WTC11 (cell line): ENCODE data around the gene KRTAP21-2. TPM values are rescaled to one million over a fixed set of nuclear protein-coding genes. Genes with fewer than 3 reads are reported as not detected.

Experiments used
- ATAC-seq: fragments of 200-7000 bp; cut with Tn5 transposase; 2 replicates; pipeline ENCODE4 v1.10.0; 2021; ENCODE audit warnings: mild to moderate bottlenecking, moderate library complexity
- CTCF ChIA-PET: fragments of 300-600 bp; sonication (Branson Sonifier 250); formaldehyde crosslinking; loops from one replicate; lab custom pipeline; 2021; ENCODE audit warnings: antibody characterized with exemption; lab: Charles Lee
- POLR2A ChIA-PET: fragments of 350-600 bp; sonication (Branson Sonifier 250); formaldehyde crosslinking; loops from one replicate; lab custom pipeline; 2021; ENCODE audit warnings: antibody characterized with exemption; lab: Charles Lee
- DNase-seq: peaks from one replicate; pipeline ENCODE4 v3.0.0; 2021; ENCODE audit warnings: low spot score
- H3K27ac Mint-ChIP-seq: 2 replicates; pipeline ENCODE4 v1.8.0; 2021; ENCODE audit warnings: mixed read lengths
- H3K27me3 Mint-ChIP-seq: 2 replicates; pipeline ENCODE4 v1.8.0; 2021; ENCODE audit warnings: low read depth, mild to moderate bottlenecking, moderate library complexity, mixed read lengths
- H3K36me3 Mint-ChIP-seq: 2 replicates; pipeline ENCODE4 v1.8.0; 2021; ENCODE audit warnings: mixed read lengths
- H3K4me1 Mint-ChIP-seq: 2 replicates; pipeline ENCODE4 v1.8.0; 2022; ENCODE audit warnings: mixed read lengths
- H3K4me3 Mint-ChIP-seq: 2 replicates; pipeline ENCODE4 v1.8.0; 2021; ENCODE audit warnings: mild to moderate bottlenecking, moderate library complexity, mixed read lengths
- H3K9me3 Mint-ChIP-seq: 2 replicates; pipeline ENCODE4 v1.8.0; 2021; ENCODE audit warnings: mixed read lengths
- ESRRA ChIP-seq: sonication (generic); formaldehyde crosslinking; IDR thresholded peaks from 2 replicates; pipeline ENCODE4 v1.8.1; 2022; ENCODE audit warnings: mild to moderate bottlenecking, missing genetic modification reagents, borderline replicate concordance
- GRHL2 ChIP-seq: fragments of 250-450 bp; sonication (Bioruptor Pico); IDR thresholded peaks from 2 replicates; pipeline ENCODE4 v1.8.0; 2022; ENCODE audit warnings: mild to moderate bottlenecking, moderate library complexity; ENCODE audit not compliant: insufficient replicate concordance, severe bottlenecking
- HMGA2 ChIP-seq: fragments of 250-450 bp; sonication (Bioruptor Pico); IDR thresholded peaks from 2 replicates; pipeline ENCODE4 v1.4.0; 2021; ENCODE audit warnings: mild to moderate bottlenecking, moderate library complexity
- MAX ChIP-seq: sonication (generic); formaldehyde crosslinking; IDR thresholded peaks from 2 replicates; pipeline ENCODE4 v1.8.0; 2022; ENCODE audit warnings: mild to moderate bottlenecking, missing genetic modification reagents
- MXD4 ChIP-seq: fragments of 250-450 bp; sonication (Bioruptor Pico); IDR thresholded peaks from 2 replicates; pipeline ENCODE4 v1.8.0; 2021; ENCODE audit warnings: mild to moderate bottlenecking, moderate library complexity, borderline replicate concordance
- NFATC4 ChIP-seq: fragments of 250-450 bp; sonication (Bioruptor Pico); IDR thresholded peaks from 2 replicates; pipeline ENCODE4 v1.9.0; 2021; ENCODE audit warnings: mild to moderate bottlenecking
- NR3C1 ChIP-seq: sonication (generic); formaldehyde crosslinking; conservative IDR thresholded peaks from 2 replicates; pipeline ENCODE4 v1.8.1; 2023; ENCODE audit warnings: low read depth, mild to moderate bottlenecking, missing genetic modification reagents
- PRDM15 ChIP-seq: sonication (generic); formaldehyde crosslinking; IDR thresholded peaks from 2 replicates; pipeline ENCODE4 v1.8.0; 2022; ENCODE audit warnings: missing genetic modification reagents
- SOX15 ChIP-seq: fragments of 250-450 bp; sonication (Bioruptor Pico); IDR thresholded peaks from 2 replicates; pipeline ENCODE4 v1.9.0; 2021; ENCODE audit warnings: mild to moderate bottlenecking
- ZNF317 ChIP-seq: sonication (generic); formaldehyde crosslinking; IDR thresholded peaks from 2 replicates; pipeline ENCODE4 v1.8.1; 2023; ENCODE audit warnings: low read depth, mild to moderate bottlenecking, moderate library complexity, missing genetic modification reagents, borderline replicate concordance
- total RNA-seq: library from RNA; stranded (reverse); gene quantifications from 3 replicates; pipeline ENCODE4 v1.2.3, GENCODE V29; 2021
- TF ChIP-seq, protein P1 (sequence below): sonication (generic); formaldehyde crosslinking; conservative IDR thresholded peaks from 2 replicates; pipeline ENCODE4 v1.8.1; 2023; ENCODE audit warnings: mild to moderate bottlenecking, low read depth, missing genetic modification reagents, moderate library complexity
- TF ChIP-seq, protein P2 (sequence below): sonication (generic); formaldehyde crosslinking; IDR thresholded peaks from 2 replicates; pipeline ENCODE4 v1.8.1; 2022; ENCODE audit warnings: low read depth, missing genetic modification reagents, borderline replicate concordance

Gene KRTAP21-2
- total RNA-seq, 1 experiment from 2014 or later, result not detected

GRCh38 chr21:30779249-30779648 is 32.2 kb upstream of the KRTAP21-2 start (continued):
- TF ChIP-seq, protein P1, sequence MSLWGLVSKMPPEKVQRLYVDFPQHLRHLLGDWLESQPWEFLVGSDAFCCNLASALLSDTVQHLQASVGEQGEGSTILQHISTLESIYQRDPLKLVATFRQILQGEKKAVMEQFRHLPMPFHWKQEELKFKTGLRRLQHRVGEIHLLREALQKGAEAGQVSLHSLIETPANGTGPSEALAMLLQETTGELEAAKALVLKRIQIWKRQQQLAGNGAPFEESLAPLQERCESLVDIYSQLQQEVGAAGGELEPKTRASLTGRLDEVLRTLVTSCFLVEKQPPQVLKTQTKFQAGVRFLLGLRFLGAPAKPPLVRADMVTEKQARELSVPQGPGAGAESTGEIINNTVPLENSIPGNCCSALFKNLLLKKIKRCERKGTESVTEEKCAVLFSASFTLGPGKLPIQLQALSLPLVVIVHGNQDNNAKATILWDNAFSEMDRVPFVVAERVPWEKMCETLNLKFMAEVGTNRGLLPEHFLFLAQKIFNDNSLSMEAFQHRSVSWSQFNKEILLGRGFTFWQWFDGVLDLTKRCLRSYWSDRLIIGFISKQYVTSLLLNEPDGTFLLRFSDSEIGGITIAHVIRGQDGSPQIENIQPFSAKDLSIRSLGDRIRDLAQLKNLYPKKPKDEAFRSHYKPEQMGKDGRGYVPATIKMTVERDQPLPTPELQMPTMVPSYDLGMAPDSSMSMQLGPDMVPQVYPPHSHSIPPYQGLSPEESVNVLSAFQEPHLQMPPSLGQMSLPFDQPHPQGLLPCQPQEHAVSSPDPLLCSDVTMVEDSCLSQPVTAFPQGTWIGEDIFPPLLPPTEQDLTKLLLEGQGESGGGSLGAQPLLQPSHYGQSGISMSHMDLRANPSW (CRISPR knock-in tag), result no peak
- TF ChIP-seq ESRRA, result no peak

DNA sequence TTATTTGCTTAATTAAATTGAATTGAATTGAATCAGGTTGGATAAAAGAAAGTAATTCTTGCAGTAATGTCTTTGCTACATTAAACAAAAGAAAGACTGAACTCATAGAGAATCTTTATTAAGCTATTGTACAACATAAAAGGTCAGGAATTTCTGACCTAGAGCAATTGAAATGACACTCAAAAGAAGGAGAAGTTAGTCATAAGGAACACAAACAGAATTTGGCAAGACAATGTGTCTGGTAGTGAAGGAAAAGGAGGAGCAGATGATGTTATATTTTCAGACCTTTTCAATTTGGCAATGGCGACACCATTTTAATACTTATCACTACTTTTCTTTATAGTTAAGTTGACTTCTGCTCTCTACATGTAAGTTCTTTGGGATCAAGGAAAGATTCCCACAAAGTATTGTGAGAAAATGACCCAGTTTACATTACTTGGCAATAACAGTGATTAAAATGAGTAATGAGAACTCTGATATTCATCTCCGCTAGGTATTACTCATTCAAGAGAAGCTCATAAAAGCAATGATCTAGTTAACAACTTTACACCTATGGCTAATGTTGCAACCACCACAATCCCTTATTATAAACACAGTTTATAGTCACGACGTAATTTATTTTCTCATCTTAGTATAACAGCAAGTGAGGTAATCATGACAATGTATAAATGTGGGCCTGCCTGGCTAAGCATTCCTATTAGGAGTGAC is 22.8 kb upstream of the KRTAP21-2 start:
- Mint-ChIP-seq H3K9me3 (peaks cover 6% of the 10 kb centered on the region), H3K36me3 (no peaks in the 10 kb centered on the region), H3K4me1 (no peaks in the 10 kb centered on the region), H3K27me3 (no peaks in the 10 kb centered on the region), H3K4me3 (no peak overlapping the region), H3K27ac (no peak overlapping the region)
- POLR2A ChIA-PET, result no interaction called here
- TF ChIP-seq GRHL2 (CRISPR knock-in tag), result no peak
- no peak for TF ChIP-seq MAX (CRISPR knock-in tag)
- TF ChIP-seq, protein P2, sequence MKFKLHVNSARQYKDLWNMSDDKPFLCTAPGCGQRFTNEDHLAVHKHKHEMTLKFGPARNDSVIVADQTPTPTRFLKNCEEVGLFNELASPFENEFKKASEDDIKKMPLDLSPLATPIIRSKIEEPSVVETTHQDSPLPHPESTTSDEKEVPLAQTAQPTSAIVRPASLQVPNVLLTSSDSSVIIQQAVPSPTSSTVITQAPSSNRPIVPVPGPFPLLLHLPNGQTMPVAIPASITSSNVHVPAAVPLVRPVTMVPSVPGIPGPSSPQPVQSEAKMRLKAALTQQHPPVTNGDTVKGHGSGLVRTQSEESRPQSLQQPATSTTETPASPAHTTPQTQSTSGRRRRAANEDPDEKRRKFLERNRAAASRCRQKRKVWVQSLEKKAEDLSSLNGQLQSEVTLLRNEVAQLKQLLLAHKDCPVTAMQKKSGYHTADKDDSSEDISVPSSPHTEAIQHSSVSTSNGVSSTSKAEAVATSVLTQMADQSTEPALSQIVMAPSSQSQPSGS, result no peak
- TF ChIP-seq NFATC4 (CRISPR knock-in tag), result no peak
- no peak for TF ChIP-seq NR3C1 (CRISPR knock-in tag)
- no peak for TF ChIP-seq ZNF317 (CRISPR knock-in tag)
- TF ChIP-seq PRDM15 (CRISPR knock-in tag), result no peak
- TF ChIP-seq SOX15 (CRISPR knock-in tag), result no peak
- no peak for DNase-seq
- CTCF ChIA-PET, result interaction anchor here (0.9 kb wide), 1 partner anchor 9 kb away, joined by 4 read pairs; no protein-coding TSS in a partner anchor
- ATAC-seq, result no peak

GRCh38 chr21:30760776-30761175 is 13.7 kb upstream of the KRTAP21-2 start:
- ATAC-seq, result no peak
- Mint-ChIP-seq H3K9me3 (no peaks in the 10 kb centered on the region), H3K4me3 (no peak overlapping the region), H3K4me1 (no peaks in the 10 kb centered on the region)
- CTCF ChIA-PET, result no interaction called here
- TF ChIP-seq HMGA2 (CRISPR knock-in tag) (no peak), NFATC4 (CRISPR knock-in tag) (no peak), MXD4 (no peak)
- TF ChIP-seq, all 79 proteins: peak for 0
- H3K36me3 Mint-ChIP-seq, result no peaks in the 10 kb centered on the region
- no peaks in the 10 kb centered on the region; the same call in 1 of the 2 replicates for H3K27me3 Mint-ChIP-seq
- no peak overlapping the region for H3K27ac Mint-ChIP-seq
- DNase-seq, result no peak
- POLR2A ChIA-PET, result no interaction called here
